KMS-11 (cell line): ENCODE measurements around the gene IGFBP6.

ENCODE experiments used
- H2AFZ ChIP-seq: fragments of 200-600 bp; sonication (generic); 2 replicates; pipeline ENCODE4 v1.6.1; 2016; ENCODE audit warnings: antibody characterized with exemption, mixed run types, low read depth
- H3K27ac ChIP-seq: fragments of 200-600 bp; sonication (generic); 2 replicates; pipeline ENCODE4 v1.6.1; 2016; ENCODE audit warnings: mild to moderate bottlenecking, mixed run types
- H3K27me3 ChIP-seq: fragments of 200-600 bp; sonication (generic); 2 replicates; pipeline ENCODE4 v1.6.1; 2017; ENCODE audit warnings: mild to moderate bottlenecking, low read depth, mixed run types, moderate library complexity; ENCODE audit not compliant: insufficient read depth
- H3K36me3 ChIP-seq: fragments of 200-600 bp; sonication (generic); 2 replicates; pipeline ENCODE4 v1.6.1; 2017; ENCODE audit warnings: mild to moderate bottlenecking, mixed run types; ENCODE audit not compliant: insufficient read depth
- H3K4me1 ChIP-seq: fragments of 200-600 bp; sonication (generic); 2 replicates; pipeline ENCODE4 v1.6.1; 2016; ENCODE audit warnings: mild to moderate bottlenecking, low read depth, mixed run types; ENCODE audit not compliant: poor library complexity, severe bottlenecking
- H3K4me2 ChIP-seq: fragments of 200-600 bp; sonication (generic); 2 replicates; pipeline ENCODE4 v1.7.0; 2016; ENCODE audit warnings: mild to moderate bottlenecking, mixed run types
- H3K4me3 ChIP-seq: fragments of 200-600 bp; sonication (generic); IDR thresholded peaks from 2 replicates; pipeline ENCODE4 v1.6.1; 2017; ENCODE audit warnings: low read depth, low read length, mixed read lengths; ENCODE audit not compliant: insufficient read depth
- H3K79me2 ChIP-seq: fragments of 200-600 bp; sonication (generic); 2 replicates; pipeline ENCODE4 v1.6.1; 2016; ENCODE audit warnings: low read depth, mixed run types; ENCODE audit not compliant: insufficient read depth
- H3K9ac ChIP-seq: fragments of 200-600 bp; sonication (generic); 2 replicates; pipeline ENCODE4 v1.6.1; 2016; ENCODE audit warnings: mild to moderate bottlenecking, mixed run types
- H4K20me1 ChIP-seq: fragments of 200-600 bp; sonication (generic); 2 replicates; pipeline ENCODE4 v1.6.1; 2016; ENCODE audit warnings: mild to moderate bottlenecking, mixed run types; ENCODE audit not compliant: insufficient read depth
- CTCF ChIP-seq: fragments of 200-600 bp; sonication (generic); conservative IDR thresholded peaks from 2 replicates; pipeline ENCODE4 v1.6.1; 2017; ENCODE audit warnings: low read depth, mild to moderate bottlenecking, antibody characterized with exemption, low read length, moderate library complexity, mixed read lengths

Gene IGFBP6

GRCh38 chr12:53113136-53113705 lies 15.8 kb downstream of the IGFBP6 start:
- H3K27ac ChIP-seq = no peak overlapping the region
- no peak overlapping the region for H2AFZ ChIP-seq
- no peaks in the 10 kb centered on the region for H3K27me3 ChIP-seq
- TF ChIP-seq CTCF = no peak
- no peak overlapping the region for H3K4me3 ChIP-seq
- H3K4me2 ChIP-seq = no peak overlapping the region
- no peaks in the 10 kb centered on the region for H3K36me3 ChIP-seq
- H3K4me1 ChIP-seq = peaks cover 7% of the 10 kb centered on the region
- H3K9ac ChIP-seq = no peak overlapping the region
- no peaks in the 10 kb centered on the region for H3K79me2 ChIP-seq
- H4K20me1 ChIP-seq = no peaks in the 10 kb centered on the region

GRCh38 chr12:53113951-53114350 lies 16.5 kb downstream of the IGFBP6 start:
- no peaks in the 10 kb centered on the region for H3K4me1 ChIP-seq
- no peak overlapping the region for H3K9ac ChIP-seq
- H3K4me3 ChIP-seq = no peak overlapping the region
- no peak overlapping the region for H3K4me2 ChIP-seq
- H3K36me3 ChIP-seq = no peaks in the 10 kb centered on the region
- no peak for TF ChIP-seq CTCF
- H2AFZ ChIP-seq = no peak overlapping the region
- H4K20me1 ChIP-seq = no peaks in the 10 kb centered on the region
- H3K27me3 ChIP-seq = no peaks in the 10 kb centered on the region
- H3K79me2 ChIP-seq = no peaks in the 10 kb centered on the region
- no peak overlapping the region for H3K27ac ChIP-seq

GRCh38 chr12:53115112-53115890 lies 17.8 kb downstream of the IGFBP6 start:
- H3K9ac ChIP-seq = no peak overlapping the region
- no peak overlapping the region for H3K4me2 ChIP-seq
- no peaks in the 10 kb centered on the region for H3K79me2 ChIP-seq
- H2AFZ ChIP-seq = no peak overlapping the region
- no peaks in the 10 kb centered on the region for H3K4me1 ChIP-seq
- H4K20me1 ChIP-seq = no peaks in the 10 kb centered on the region
- H3K27ac ChIP-seq = no peak overlapping the region
- H3K4me3 ChIP-seq = no peak overlapping the region
- no peaks in the 10 kb centered on the region for H3K27me3 ChIP-seq
- no peaks in the 10 kb centered on the region for H3K36me3 ChIP-seq
- no peak for TF ChIP-seq CTCF

- H3K36me3 ChIP-seq = no peaks in the 10 kb centered on the region
- no peak overlapping the region for H2AFZ ChIP-seq
- H3K4me2 ChIP-seq = no peak overlapping the region
- H3K27ac ChIP-seq = no peak overlapping the region
- no peaks in the 10 kb centered on the region for H3K27me3 ChIP-seq
- no peaks in the 10 kb centered on the region for H4K20me1 ChIP-seq
- no peak overlapping the region for H3K4me3 ChIP-seq
- no peak overlapping the region for H3K9ac ChIP-seq
- TF ChIP-seq CTCF = no peak
- no peaks in the 10 kb centered on the region for H3K79me2 ChIP-seq
- H3K4me1 ChIP-seq = no peaks in the 10 kb centered on the region
Measured at GRCh38 chr12:53115891-53116648, 18.6 kb downstream of the IGFBP6 start.
